ENCODE results near the gene TPBGL. TPM values are rescaled to one million over a fixed set of nuclear protein-coding genes. Genes with fewer than 3 reads are reported as not detected.

TPBGL gene
- total RNA-seq, 4 donors from 2014 or later = 0.36 to 0.40 TPM; not detected in 2

DNA sequence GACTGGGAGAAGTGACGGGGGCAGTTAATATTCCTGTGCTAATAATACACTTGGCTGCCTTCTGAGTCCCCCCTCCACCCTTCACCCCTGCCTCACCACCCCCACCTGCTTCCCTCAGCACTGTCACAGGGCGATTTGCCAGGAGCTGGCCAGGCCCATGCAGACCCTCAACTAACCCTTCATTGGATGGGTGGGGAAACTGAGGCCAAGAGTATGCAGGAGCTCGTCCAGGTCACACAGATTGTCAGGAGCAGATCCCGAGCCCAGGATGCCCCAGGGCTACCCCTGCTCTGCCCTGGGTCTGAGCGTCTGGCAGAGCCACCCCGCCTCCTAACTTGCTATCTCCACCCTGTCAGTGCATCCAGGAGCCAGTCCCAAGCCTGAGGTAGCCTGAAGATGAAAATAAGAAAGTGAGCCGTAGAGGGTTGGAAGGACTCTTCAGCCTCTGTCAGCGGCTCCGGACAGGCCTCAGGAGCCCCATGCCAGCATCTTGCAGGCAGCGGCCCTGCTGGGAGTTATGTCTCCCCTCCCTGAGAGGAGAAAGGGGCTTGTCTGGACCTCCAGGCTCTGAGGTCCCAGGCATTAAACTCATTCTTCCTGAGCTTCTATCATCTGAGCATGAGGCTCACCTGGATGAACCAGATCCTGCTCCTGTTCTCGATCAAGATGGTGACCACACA, 6.2 kb downstream of the TPBGL start:
- TF ChIP-seq EP300 (IDR thresholded peaks at IDR 0.05) (no peak), POLR2A (IDR thresholded peaks at IDR 0.05) (no peak), POLR2AphosphoS5 (IDR thresholded peaks at IDR 0.05) (no peak)
- TF ChIP-seq, protein P1, sequence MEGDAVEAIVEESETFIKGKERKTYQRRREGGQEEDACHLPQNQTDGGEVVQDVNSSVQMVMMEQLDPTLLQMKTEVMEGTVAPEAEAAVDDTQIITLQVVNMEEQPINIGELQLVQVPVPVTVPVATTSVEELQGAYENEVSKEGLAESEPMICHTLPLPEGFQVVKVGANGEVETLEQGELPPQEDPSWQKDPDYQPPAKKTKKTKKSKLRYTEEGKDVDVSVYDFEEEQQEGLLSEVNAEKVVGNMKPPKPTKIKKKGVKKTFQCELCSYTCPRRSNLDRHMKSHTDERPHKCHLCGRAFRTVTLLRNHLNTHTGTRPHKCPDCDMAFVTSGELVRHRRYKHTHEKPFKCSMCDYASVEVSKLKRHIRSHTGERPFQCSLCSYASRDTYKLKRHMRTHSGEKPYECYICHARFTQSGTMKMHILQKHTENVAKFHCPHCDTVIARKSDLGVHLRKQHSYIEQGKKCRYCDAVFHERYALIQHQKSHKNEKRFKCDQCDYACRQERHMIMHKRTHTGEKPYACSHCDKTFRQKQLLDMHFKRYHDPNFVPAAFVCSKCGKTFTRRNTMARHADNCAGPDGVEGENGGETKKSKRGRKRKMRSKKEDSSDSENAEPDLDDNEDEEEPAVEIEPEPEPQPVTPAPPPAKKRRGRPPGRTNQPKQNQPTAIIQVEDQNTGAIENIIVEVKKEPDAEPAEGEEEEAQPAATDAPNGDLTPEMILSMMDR (IDR thresholded peaks at IDR 0.05) = no peak
- Histone ChIP-seq H3K4me1 (peaks cover 10% of the 10 kb centered on the region), H3K4me3 (no peak overlapping the region), H3K36me3 (no peaks in the 10 kb centered on the region), H3K9me3 (no peaks in the 10 kb centered on the region), H3K27me3 (peaks cover 18% of the 10 kb centered on the region), H3K27ac (no peak overlapping the region)
- peak; percentile 42 to 52 for DNase-seq (ENCODE audit: low spot score in 2 of 2)
- 64% methylated on average over 11 of the region's 11 CpGs for WGBS

DNA sequence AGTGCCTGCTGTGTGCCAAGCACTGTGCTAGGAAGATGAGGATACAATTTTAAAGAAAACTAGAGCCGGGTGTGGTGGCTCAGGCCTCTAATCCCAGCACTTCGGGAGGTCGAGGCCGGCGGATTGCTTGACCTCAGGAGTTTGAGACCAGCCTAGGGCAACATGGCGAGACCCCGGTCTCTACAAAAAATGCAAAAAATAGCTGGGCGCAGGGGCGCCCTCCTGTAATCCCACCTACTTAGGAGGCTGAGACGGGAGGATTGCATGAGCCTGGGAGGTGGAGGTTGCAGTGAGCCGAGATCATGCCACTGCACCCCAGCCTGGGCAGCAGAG, 8.3 kb downstream of the TPBGL start:
- no peak for TF ChIP-seq POLR2AphosphoS5 (IDR thresholded peaks at IDR 0.05)
- no peaks in the 10 kb centered on the region for H3K27me3 ChIP-seq
- DNase-seq (ENCODE audit: low spot score in 2 of 2) = no peak
- 47% methylated on average over 11 of the region's 11 CpGs for WGBS
- peaks cover 4% of the 10 kb centered on the region for H3K4me1 ChIP-seq
- H3K27ac ChIP-seq = no peak overlapping the region
- H3K36me3 ChIP-seq = no peaks in the 10 kb centered on the region
- no peaks in the 10 kb centered on the region for H3K9me3 ChIP-seq
- H3K4me3 ChIP-seq = no peak overlapping the region

DNA sequence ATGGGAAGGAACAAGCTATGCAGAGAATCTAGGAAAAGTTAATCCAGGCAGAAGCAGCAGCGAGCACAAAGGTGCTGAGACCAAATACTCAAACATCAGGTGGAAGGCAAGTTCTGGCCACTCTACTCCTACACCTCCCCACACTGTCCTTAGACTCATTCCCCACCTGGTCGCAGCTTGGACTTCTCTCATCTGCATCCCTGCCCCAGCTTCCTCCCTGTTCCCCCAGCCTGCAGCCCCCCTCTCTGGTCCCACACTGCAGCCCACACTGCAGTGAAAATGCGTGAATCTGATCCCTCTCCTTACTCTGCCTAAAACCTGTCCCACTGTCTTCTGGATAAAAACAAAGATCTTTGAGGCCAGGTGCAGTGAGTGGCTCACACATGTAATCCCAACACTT, 9.1 kb downstream of the TPBGL start:
- peaks cover 4% of the 10 kb centered on the region for H3K4me1 ChIP-seq
- 52% methylated on average over 3 of the region's 3 CpGs for WGBS

DNA sequence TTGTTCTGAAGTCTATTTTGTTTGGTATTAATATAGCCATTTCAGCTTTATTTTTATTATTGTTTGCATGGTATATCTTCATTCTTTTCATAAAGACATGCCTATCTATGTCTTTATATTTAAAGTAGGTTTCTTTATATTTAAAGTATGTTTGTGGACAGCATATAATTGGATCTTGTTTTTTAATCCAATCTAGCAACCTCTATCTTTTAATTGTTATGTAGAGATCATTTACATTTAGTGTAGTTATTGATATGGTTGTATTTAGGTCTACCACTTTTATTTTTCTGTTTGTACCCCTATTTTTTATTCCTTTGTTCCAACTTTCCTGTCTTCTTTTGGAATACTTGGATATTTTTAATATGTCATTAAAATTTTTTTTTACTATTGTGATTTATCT, 13.8 kb downstream of the TPBGL start:
- Histone ChIP-seq H3K4me3 (no peak overlapping the region), H3K36me3 (no peaks in the 10 kb centered on the region), H3K27ac (no peak overlapping the region), H3K27me3 (no peaks in the 10 kb centered on the region), H3K9me3 (no peaks in the 10 kb centered on the region), H3K4me1 (no peaks in the 10 kb centered on the region)
- TF ChIP-seq EP300 (IDR thresholded peaks at IDR 0.05) = no peak
- no peak for TF ChIP-seq POLR2AphosphoS5 (IDR thresholded peaks at IDR 0.05)
- TF ChIP-seq, protein P1 (IDR thresholded peaks at IDR 0.05) = no peak
- TF ChIP-seq POLR2A (IDR thresholded peaks at IDR 0.05) = no peak
- DNase-seq (ENCODE audit: low spot score in 2 of 2) = no peak

More for the DNA sequence above, 9.1 kb downstream of the TPBGL start:
- Histone ChIP-seq H3K36me3 (no peaks in the 10 kb centered on the region), H3K27me3 (no peaks in the 10 kb centered on the region), H3K27ac (no peak overlapping the region), H3K9me3 (no peaks in the 10 kb centered on the region), H3K4me3 (no peak overlapping the region)
- TF ChIP-seq POLR2AphosphoS5 (IDR thresholded peaks at IDR 0.05) (no peak), POLR2A (IDR thresholded peaks at IDR 0.05) (no peak), EP300 (IDR thresholded peaks at IDR 0.05) (no peak)
- TF ChIP-seq, protein P1 (IDR thresholded peaks at IDR 0.05) = no peak
- peak; percentile 37 to 40 for DNase-seq (ENCODE audit: low spot score in 2 of 2)

DNA sequence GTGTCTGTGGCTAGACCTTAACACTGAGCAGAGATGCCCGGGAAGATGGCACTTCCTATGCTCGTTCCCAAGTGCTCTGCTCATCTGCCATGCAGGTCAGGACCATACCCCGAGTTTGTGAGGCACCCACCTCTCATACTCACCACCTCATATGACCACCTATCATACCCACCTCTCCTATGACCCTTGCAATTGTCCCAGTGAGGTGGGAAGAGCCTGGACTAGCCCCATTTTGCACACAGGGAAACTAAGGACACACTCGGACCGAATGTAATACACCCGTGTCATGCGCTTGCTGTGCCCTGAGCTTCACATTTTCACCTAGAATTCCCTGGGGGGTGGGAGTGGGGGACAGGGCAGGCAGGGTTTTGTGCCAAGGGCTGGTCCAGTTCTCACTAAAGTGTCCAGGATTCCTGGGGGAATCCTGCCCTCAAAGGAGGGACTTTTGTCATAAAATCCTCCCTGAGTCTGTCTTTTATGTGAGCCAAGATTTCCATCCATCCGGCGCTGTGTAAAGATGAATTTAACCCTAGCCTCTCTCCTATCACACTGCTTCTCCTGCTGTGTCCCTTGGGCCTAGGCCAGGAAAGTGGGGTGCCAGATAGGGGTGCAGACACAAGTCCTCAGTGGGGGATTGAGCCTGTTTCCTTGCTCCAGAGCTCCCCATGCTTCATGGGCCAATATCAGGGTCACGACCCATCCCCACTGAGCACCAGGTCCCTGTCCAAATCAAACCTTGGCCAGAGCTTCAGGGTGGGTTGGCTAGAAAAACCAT, 20.0 kb downstream of the TPBGL start:
- no peak overlapping the region for H3K4me3 ChIP-seq
- H3K36me3 ChIP-seq = peaks cover 2% of the 10 kb centered on the region
- no peak overlapping the region for H3K27ac ChIP-seq
- peaks cover 7% of the 10 kb centered on the region for H3K4me1 ChIP-seq
- DNase-seq (ENCODE audit: low spot score in 2 of 2) = peak in 1 of 2 donors; percentile 46
- no peaks in the 10 kb centered on the region for H3K27me3 ChIP-seq
- no peak for TF ChIP-seq POLR2A (IDR thresholded peaks at IDR 0.05)
- TF ChIP-seq POLR2AphosphoS5 (IDR thresholded peaks at IDR 0.05) = no peak
- TF ChIP-seq EP300 (IDR thresholded peaks at IDR 0.05) = no peak
- H3K9me3 ChIP-seq = no peaks in the 10 kb centered on the region
- WGBS = 46% methylated on average over 9 of the region's 10 CpGs

DNA sequence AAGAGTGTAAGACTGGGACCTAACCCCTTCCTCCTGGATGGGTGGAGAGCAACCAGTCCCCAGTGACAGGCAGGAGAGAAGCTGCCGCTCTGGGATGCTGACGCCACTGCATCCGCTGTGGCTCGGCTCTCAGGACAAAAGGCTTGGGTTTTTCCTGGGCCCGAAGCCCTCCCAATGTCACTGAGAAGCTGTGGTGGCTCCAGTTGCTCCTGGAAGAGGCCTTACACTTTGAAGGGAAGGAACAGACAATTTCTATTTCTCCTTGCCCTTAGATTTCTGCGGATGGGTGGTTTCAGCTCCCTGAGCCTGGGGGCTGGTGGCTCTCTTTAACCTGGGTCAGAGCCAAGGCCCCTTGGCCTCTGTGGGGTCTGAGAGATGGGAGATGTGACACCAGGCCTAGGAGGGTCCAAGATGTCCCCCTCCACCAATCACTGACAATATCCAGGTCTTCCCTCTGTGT, 21.4 kb downstream of the TPBGL start:
- H3K27me3 ChIP-seq = no peaks in the 10 kb centered on the region
- H3K27ac ChIP-seq = no peak overlapping the region
- no peak overlapping the region for H3K4me3 ChIP-seq
- TF ChIP-seq, protein P1 (IDR thresholded peaks at IDR 0.05) = no peak
- no peak for TF ChIP-seq POLR2A (IDR thresholded peaks at IDR 0.05)
- no peak for TF ChIP-seq POLR2AphosphoS5 (IDR thresholded peaks at IDR 0.05)
- no peak for TF ChIP-seq EP300 (IDR thresholded peaks at IDR 0.05)
- no peaks in the 10 kb centered on the region for H3K9me3 ChIP-seq
- H3K36me3 ChIP-seq = peaks cover 14% of the 10 kb centered on the region
- 90% methylated on average over 2 of the region's 6 CpGs for WGBS
- DNase-seq (ENCODE audit: low spot score in 2 of 2) = peak in 1 of 2 donors; percentile 53
- peaks cover 7% of the 10 kb centered on the region for H3K4me1 ChIP-seq

Data from suprapubic skin (tissue), 4 donors.